ENCODE measurements around the gene BMX.

Gene BMX

DNA sequence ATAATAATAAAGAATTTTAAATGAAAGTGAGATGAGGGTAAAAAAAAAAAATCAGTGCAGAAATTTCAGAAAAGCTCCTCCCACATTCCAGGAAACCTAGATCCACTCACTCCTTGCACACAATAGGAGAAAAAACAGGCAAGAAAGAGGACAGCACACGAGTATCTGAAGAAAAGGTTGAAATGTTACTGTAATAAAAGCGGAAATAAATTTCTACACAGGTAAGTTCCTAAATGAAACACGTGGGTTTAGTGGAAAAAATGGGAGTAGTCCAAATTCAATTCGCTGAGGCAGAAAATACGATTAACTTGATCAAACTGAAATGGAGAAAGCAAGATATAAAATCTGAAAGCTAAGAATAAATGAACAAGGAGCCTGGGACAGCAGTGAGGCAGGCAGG, 102.2 kb downstream of the BMX start:
- Histone ChIP-seq H3K27ac (no peak overlapping the region), H3K4me3 (no peak overlapping the region)
- TF ChIP-seq, protein P1, sequence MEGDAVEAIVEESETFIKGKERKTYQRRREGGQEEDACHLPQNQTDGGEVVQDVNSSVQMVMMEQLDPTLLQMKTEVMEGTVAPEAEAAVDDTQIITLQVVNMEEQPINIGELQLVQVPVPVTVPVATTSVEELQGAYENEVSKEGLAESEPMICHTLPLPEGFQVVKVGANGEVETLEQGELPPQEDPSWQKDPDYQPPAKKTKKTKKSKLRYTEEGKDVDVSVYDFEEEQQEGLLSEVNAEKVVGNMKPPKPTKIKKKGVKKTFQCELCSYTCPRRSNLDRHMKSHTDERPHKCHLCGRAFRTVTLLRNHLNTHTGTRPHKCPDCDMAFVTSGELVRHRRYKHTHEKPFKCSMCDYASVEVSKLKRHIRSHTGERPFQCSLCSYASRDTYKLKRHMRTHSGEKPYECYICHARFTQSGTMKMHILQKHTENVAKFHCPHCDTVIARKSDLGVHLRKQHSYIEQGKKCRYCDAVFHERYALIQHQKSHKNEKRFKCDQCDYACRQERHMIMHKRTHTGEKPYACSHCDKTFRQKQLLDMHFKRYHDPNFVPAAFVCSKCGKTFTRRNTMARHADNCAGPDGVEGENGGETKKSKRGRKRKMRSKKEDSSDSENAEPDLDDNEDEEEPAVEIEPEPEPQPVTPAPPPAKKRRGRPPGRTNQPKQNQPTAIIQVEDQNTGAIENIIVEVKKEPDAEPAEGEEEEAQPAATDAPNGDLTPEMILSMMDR (IDR thresholded peaks at IDR 0.05), result no peak
- no peak for DNase-seq (ENCODE audit: low spot score)

DNA sequence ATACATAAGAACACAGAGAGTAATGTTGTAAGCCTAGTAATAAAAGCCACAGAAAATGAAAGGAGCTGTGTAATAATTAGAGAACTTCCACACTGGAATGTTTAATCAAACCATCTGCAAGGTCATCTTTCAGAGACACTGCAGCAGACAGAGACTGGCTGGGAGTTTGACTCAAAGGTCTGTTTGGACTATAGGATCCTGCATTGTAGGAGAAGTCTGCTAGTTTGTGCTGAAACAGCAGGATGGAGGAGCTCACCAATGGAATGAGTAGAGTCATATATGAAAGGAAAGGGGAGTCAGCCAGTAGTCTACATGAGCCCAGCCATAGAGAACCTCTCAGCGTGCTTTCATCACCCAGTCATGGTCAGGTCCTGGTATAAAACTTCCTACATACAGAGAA, 104.6 kb downstream of the BMX start:
- DNase-seq (ENCODE audit: low spot score), result no peak
- Histone ChIP-seq H3K4me3 (no peak overlapping the region), H3K27ac (no peak overlapping the region)
- TF ChIP-seq, protein P1 (IDR thresholded peaks at IDR 0.05), result no peak
